GM21717 (cell line): ENCODE data around the gene ADAMTSL5.
"Not testable (repeated sequence)": the region's sequence is repeated elsewhere in the genome, so short reads cannot be mapped to it uniquely, and the experiment has no call there.

Experiments
- ATAC-seq: cut with Tn5 transposase; IDR thresholded peaks from one replicate; pipeline ENCODE4 v1.9.1; 2021; ENCODE audit warnings: mild to moderate bottlenecking, moderate library complexity; ENCODE audit not compliant: unreplicated experiment

The ADAMTSL5 gene, protein sequence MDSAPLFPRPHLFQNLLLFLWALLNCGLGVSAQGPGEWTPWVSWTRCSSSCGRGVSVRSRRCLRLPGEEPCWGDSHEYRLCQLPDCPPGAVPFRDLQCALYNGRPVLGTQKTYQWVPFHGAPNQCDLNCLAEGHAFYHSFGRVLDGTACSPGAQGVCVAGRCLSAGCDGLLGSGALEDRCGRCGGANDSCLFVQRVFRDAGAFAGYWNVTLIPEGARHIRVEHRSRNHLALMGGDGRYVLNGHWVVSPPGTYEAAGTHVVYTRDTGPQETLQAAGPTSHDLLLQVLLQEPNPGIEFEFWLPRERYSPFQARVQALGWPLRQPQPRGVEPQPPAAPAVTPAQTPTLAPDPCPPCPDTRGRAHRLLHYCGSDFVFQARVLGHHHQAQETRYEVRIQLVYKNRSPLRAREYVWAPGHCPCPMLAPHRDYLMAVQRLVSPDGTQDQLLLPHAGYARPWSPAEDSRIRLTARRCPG

DNA sequence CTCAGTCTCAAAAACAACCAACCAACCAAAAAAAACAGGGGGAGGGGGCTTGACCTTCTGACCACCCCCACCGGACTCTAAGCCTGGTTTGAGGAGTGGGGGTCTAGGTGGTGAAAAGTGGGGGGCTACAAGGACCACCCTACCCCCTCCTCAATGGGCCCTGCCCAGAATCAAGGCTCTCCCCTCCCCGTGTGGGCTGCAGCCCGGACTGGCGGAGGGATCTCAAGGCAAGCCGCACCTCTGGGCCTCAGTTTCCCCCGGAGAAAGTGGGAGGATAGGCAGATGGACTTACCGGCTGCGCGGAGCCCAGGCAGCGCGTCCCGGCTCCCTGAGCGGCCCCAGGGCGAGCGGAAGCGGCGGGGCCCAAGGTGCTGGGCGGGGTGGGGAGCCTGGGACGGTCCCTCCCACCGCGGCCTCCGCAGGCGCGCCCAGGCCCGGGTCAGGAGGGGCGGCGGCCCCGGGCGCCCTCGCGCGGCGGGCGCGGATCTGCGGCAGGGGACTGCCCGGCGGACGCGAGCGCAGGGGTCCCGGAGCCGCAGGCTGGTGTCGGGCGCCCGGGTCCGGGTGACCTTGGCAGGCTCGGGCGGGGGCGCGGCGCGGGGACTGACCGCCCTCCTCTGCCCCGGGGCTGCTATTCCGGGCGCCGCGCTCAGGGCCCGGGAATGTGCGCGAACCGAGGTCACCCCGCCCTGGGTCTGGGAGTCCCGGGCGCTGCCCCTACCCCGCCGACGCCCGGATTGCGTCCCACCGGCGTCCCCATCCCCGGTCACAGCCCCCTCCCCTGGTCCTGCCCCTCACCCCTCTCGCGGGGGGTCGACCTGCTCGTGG lies at the start of gene ADAMTSL5:
ADAMTSL5 (minus strand) TSS at position 349 of the 828 bp plus-strand sequence. CDS start 2,076 bp downstream, outside the sequence.
- ATAC-seq: no peak

DNA sequence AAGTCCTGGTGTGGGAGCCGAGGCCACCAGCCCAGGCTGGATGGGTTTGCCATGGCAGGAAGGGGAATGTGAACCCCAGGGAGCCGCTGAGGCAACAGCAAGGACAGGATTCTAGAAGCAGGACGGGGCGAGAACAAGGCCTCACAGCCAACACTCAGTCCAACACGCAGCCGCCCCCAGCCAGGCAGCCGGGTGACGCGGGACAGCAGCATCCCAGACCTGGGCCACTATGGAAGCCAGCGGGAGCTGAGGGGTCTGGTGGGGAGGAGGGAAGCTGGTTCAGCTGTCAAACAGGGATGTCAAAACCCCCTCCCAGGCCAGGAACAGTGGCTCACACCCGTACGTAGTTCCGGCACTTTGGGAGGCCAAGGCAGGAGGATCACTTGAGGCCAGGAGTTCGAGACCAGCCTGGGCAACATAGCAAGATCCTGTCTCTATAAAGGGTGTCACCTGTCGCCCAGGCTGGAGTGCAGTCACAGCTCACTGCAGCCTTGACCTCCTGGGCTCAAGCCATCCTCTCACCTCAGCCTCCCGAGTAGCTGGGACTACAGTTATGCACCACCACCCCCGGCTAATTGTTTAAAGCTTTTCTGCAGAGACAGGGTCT lies 48.5 kb upstream of the ADAMTSL5 start:
- ATAC-seq: no peak

DNA sequence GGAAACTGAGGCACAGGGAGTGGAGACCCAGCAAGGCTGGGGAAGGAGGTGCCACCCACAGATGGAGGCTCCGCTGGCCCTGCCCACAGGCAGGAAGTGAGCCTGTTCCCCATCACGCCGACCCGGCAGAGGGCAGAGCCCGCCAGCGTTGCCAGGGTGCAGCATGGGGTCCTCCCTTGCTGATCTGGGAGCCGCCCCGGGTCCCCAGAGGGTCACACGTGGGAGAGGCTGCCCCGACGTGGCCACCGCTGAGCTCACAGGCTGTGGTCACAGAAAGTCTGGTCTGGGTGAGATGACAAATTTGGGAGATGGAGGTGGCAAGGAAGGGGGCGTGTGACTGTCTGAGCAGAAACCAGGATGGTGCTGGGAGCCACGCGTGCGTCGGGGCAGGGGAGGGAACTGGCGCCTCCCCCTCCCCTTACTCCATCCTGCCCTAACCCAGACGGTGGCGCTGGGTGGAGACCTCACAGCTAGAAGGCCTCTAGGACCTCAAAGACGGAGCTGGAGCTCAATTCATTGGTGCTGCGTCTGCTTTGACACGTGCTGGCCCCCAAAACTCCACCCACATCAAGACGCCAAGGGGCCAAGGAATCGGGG lies 47.6 kb upstream of the ADAMTSL5 start:
- ATAC-seq: no peak

DNA sequence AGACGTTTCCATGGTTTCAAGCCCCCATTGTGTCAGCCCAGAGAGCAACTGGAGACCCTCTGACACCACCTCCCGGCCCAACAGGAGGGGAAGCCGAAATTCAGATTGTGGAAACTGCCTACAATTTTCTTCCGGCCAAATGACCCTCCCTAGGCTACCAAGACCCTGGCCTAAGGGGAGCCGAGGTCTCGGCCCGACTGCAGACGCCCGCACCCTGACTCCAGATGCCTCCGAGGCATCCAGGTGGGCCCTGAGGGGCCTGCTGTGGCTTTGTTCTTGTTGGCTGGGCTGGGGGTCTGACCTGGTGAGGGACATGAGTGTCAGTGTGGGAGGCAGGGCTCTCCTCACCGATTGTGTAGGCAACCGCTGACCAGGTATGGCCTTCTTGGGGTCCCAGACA lies 45.7 kb upstream of the ADAMTSL5 start:
- ATAC-seq: no peak

DNA sequence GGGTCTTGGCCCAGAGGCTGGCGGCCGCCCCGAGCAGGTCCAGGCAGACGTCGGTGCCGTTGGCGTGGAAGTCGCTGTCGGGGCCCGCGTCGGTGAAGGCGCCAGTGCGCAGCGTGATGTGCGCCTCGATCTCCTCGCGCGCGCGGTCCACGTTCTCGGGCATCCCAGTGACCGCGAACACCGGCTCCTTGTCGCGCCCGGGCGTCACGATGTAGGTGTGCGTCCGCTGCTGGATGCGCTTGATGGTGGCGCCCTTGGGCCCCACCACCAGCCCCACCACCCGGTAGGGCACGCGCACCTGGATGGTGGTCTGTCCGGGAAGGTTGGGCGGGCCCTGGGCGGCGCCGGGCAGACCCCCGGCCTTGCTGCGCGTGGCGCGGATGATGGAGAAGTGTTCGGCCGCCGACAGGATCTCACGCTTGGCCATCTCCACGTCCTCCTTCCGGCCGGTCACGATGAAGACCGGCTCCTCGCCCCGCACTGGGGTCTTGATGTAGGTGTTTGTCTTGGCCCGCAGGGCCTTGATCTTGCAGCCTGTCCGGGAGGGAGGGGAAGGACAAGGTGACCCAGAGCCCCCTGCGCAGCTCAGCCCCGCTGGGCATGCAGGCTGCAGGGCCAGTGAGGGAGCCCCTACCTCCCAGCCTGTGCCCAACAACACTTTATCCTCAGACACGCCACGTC lies 43.7 kb upstream of the ADAMTSL5 start:
- ATAC-seq: no peak

DNA sequence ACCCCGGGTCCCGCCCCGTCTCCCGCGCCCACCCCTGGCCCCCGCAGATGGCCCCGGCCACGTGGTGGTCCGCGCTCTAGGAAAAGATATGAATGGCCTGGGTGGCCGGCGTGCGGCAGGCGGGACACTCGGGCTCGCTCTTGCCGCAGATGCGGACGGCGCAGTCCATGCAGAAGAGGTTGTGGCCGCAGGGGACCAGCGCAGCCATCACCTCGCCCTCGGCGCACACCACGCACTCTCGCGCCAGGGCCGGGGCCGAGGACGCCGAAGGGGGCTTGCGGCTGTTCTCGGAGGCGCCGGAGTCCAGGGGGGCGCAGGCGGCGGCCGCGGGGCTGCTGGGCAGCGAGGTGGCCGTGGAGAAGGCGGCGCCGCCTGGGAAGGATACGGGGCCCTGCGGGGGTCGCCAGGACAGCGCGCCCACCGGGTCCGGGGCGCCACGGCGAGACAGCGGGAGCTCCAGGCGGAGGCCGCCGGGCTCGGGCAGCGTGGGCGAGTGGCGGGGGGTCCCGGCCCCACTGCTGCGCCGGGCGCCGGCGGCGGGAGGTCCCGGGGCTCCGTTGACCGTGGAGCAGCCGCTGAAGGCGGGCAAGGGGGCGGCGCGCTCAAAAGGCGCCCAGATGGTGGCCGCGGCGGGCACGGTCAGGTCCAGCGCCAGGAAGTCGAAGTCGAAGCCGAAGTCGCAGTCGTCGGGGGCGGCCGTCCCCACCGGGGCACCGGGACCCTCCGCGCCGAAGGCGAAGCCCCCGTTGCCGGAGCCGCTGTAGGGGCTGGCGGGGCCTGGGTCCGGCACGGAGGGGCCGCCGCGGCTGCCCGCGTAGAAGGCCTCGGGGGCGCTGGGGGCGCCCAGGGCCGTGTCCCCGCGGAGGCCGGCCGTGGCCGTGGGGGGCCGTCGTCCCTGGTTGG lies 42.9 kb upstream of the ADAMTSL5 start:
- ATAC-seq: no peak

DNA sequence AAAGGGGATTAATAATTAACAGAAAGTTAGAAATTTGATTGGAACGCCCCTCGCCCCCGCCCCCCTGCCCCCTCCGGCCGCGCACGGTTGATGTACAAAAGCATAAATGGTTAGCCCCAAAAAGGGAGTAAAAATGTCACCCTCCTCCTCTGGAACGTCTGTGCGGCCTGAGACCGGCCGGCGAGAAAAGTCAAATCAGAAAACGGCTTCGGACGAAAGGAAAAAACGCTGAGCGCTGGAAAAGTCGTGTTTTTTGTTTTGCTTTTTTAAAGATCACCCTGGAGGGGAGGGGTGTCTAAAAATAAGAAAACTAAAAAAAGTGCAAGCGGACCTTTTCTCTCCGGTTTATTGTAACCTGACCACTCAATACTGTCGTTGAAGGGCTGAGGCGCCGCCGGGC lies 42.1 kb upstream of the ADAMTSL5 start:
- no peak for ATAC-seq

DNA sequence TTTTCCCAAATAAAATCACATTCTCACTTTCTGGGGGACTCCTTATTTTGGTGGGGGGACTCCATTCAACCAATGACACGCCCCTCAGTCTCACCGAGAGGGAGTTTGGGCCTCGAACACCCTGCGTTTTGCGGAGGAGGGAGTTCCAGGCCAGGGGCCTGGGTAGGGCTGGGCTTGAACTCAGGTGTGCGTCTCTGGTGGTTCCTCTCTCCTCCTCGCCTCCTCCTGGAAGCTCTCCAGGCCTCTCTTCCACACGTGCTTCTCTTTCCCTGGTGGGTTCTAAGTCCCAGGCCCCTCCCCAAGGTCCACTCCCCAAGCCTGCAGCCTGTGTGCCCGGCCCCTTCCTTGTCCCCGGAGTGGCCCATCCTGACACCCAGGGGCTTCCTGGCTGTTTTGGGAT lies 40.6 kb upstream of the ADAMTSL5 start:
- no peak for ATAC-seq

DNA sequence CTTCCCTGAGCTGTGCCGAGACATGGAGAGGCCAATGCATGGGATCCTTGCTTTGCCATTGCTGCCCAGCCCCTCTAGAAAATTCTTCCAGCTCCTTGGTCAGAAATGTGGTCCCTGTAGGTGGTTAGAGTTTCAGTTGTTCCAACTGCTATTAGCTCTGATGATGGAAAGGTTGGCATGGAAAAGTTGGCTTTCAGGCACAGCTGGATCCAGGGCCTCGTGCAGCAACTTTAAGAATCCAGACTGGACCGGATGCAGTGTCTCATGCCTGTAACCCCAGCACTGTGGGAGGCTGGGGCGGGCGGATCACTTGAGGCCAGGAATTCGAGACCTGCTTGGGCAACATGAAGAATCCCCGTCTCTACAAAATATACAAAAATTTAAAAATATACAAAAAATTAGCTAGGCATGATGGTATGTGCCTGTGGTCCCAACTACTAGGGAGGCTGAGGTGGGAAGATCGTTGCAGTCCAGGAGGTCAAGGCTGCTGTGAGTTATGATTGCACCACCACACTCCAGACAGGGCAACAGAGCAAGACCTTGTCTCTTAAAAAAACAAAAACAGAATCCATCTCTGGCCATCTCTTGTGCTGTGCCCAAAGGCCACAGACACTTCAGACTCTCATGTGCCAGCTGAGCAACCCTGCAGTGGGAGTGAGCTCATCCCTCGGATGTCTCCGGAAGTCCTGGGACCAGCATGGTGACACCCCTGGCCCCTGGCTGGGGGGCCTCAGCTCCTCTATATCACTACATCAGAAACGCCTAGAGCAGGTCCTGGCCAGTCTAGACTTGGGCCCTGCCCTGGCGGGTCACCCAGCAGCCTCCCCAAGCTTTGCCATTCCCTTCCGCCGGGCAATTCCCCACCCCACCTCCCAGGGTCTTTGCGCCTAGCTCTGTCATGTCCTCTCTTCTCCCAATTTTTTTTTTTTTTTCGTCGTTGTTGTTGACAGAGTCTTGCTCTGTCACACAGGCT lies 38.5 kb upstream of the ADAMTSL5 start:
- ATAC-seq: no peak

DNA sequence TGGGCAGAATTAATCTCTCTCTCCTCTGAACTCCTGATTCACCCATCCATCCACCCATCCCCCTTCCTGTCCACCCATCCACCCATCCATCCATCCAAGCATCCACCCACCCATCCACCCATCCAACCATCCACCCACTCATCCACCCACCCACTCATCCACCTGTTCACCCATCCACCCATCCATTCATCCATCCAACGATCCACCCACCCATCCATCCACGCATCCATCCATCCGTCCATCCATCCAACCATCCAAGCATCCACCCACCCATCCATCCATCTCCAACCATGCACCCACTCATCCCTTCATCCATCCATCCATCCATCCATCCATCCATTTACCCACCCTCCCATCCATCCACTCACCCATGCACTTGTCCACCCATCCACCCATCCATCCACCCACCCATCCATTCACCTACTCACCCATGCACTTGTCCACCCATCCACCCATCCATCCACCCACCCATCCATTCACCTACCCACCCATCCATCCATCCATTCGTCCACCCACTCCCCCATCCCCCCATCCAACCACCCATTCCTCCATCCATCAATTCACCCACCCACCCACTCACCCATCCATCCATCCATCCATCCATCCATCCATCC lies 36.6 kb upstream of the ADAMTSL5 start:
- ATAC-seq: no peak

DNA sequence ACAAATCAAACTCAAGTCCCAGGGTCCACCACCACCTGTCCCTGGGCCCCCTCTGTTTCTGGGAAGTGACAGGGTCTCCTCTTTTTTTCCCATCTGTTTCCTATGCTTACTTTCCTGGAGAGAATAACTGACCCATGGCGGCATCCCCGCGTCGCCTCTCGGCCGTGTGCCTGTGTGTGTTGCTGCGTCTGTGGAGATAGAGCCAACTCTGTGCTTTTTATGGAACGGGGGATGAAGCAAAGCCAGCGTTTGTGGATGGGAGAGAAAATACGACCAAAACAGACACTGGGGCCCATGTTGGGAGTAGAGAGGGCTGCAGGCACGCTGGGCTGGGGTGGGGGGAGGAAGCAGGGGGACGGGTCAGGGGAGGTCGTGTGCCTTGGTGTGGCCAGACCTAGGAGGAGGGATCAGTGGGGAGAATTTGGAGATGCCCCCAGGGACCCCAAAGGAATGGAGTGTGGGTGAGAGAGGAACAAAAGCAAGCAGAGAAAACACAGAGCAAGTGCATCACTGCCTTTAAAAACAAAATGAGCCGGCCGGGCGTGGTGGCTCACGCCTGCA lies 27.6 kb upstream of the ADAMTSL5 start:
- ATAC-seq: no peak

DNA sequence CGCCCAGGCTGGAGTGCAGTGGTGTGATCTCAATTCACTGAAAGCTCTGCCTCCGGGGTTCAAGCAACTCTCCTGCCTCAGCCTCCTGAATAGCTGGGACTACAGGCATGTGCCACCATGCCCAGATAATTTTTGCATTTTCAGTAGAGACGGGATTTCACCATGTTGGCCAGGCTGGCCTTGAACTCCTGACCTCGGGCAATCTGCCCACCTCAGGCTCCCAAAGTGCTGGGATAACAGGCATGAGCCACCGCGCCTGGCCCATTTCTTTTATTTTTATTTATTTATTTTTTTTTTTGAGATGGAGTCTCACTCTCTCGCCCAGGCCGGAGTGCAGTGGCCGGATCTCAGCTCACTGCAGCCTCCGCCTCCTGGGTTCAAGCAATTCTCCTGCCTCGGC lies 26.9 kb upstream of the ADAMTSL5 start:
- not testable (repeated sequence) for ATAC-seq

DNA sequence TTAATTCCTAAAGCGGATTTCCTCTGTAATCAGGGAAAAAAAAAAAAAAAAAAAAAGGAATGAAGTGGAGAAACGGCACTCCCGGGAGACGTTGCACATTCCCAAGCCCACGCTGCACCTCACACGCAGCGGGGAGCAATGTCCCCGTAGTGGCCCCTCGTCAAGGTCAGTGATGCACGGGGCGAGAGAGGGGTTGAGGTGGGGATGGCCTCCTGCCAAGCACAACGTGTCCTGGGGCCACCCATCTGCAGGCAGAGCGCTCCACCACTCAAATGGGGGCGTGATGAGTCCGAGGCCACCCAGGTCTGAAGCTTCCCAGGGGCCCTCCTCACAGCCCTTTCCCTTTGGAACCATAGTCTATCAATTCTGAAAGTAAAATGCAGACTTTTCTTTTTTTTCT lies 26.2 kb upstream of the ADAMTSL5 start:
- no peak for ATAC-seq

DNA sequence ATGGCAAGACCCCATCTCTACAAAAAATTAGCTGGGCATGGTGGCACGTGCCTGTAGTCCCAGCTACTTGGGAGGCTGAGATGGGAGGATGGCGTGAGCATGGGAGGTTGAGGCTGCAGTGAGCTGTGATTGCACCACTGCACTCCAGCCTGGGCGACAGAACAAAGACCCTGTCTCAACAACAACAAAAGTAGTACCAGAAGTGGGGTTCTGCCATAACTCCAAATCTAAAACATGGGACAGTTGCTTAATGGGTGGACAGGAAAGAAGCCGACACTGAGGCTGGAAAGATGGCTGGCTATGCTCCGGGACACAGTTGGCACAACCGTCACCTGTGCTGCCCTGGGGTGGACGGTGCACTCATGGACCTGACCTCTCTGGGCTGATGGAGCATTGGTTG lies 22.9 kb upstream of the ADAMTSL5 start:
- ATAC-seq: not testable (repeated sequence)

DNA sequence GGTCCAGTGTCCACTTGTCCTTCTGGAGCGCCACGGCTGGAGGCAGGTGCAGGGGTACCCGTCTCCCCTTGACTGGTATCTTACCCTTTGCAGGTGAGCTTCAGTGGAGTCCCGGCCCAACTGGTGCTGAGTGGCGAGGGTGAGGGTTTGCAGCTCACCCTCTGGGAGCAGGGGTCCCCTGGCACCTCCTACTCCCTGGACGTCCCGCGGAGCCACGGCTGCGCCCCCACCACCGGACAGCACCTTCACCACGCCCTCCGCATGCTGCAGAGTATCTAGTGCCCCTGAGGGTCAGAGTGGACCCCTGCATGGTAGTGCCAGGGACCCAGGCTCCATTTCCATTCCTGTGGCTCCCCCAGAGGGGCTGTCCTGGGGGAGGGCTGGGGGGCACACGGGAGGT lies 22.2 kb upstream of the ADAMTSL5 start:
- ATAC-seq: no peak

DNA sequence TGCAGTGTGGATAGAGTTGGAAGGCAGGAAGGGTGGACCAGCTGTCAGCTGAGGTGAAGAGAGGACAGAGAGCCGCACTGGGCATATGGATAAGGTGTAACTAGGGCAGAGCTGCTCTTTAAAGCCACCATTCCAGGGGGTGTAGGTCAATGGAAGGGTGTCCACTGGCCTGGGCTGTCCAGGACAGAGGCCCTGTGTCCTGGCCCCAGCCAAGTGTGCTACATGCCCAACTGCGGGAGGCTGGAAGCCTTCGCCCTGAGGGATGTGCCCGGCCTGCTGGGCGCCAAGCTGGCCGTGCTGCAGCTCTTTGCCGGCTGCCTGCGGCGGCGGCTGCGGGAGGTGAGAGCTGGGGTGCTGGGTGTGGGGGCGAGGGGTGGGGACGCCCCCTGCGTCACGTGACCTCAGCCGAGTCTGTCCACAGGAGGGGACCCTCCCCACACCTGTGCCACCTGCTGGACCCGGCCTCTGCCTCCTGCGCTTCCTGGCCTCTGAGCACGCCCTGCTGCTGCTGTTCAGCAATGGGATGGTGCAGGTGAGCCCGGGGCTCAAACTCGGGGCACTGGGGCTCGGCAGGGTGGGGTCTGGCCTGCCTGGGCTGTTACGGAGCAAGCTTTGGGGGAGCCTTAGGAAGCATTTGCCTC lies 20.8 kb upstream of the ADAMTSL5 start:
- no peak for ATAC-seq

DNA sequence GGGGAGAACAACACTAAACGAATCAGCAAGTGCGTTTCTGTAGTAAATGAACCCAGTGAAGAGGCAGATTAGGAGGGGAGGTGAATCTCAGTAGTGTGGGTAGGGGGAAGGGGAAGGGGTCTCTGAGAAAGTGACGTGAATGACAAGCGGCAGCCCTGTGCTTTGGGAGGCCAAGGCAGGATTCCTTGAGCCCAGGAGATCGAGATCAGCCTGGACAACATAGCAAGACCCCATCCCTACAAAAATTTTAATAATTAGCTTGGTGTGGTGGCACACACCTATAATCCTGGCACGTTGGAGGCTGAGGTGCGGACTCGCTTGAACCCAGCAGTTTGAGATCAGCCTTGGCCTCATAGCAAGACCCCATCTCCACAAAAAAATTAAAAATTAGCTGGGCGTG lies 19.2 kb upstream of the ADAMTSL5 start:
- ATAC-seq: no peak
